Natural killer cell (primary cell): ENCODE data around the gene CLASP1. TPM values are rescaled to one million over a fixed set of nuclear protein-coding genes. Genes with fewer than 3 reads are reported as not detected.
"Not testable (repeated sequence)": the region's sequence is repeated elsewhere in the genome, so short reads cannot be mapped to it uniquely, and the experiment has no call there.

Experiments used
- ATAC-seq, 3 donors: fragments of 150-1000 bp in 2 of 3; fragments of 200-7000 bp in 1 of 3; cut with Tn5 transposase; 1 replicate in 1 of 3; 2 replicates in 2 of 3; pipeline ENCODE4 v1.10.0; 2021; ENCODE audit warnings: mild to moderate bottlenecking in 2 of 3, moderate library complexity in 2 of 3
- DNase-seq, 2 donors: peaks; one replicate each; pipeline versions ENCODE4 v3.0.0 to v3.0.0-alpha.2; 2013 to 2021; ENCODE audit warnings: mixed read lengths in 1 of 2
- H3K27ac ChIP-seq: one replicate; pipeline ENCODE4 v1.5.1; 2013; ENCODE audit warnings: mild to moderate bottlenecking, low read length
- H3K27me3 ChIP-seq: one replicate; pipeline ENCODE4 v1.6.1; 2013; ENCODE audit warnings: low read length; ENCODE audit not compliant: control insufficient read depth, insufficient read depth
- H3K36me3 ChIP-seq: one replicate; pipeline ENCODE4 v1.6.1; 2013; ENCODE audit warnings: low read length; ENCODE audit not compliant: control insufficient read depth, insufficient read depth
- H3K4me1 ChIP-seq: one replicate; pipeline ENCODE4 v1.6.1; 2013; ENCODE audit warnings: low read length; ENCODE audit not compliant: control insufficient read depth, insufficient read depth
- H3K4me3 ChIP-seq: one replicate; pipeline ENCODE4 v1.5.1; 2013; ENCODE audit warnings: low read length
- H3K9me3 ChIP-seq: one replicate; pipeline ENCODE4 v1.6.1; 2013; ENCODE audit warnings: low read length; ENCODE audit not compliant: control insufficient read depth, insufficient read depth
- H3K27ac Mint-ChIP-seq, 2 donors: one replicate each; pipeline ENCODE4 v1.8.0; 2022; ENCODE audit warnings: mild to moderate bottlenecking in 2 of 2, mixed read lengths in 2 of 2, moderate library complexity in 1 of 2
- H3K27me3 Mint-ChIP-seq, 2 donors: one replicate each; pipeline ENCODE4 v1.8.0; 2022; ENCODE audit warnings: low read depth in 2 of 2, mixed read lengths in 2 of 2
- H3K36me3 Mint-ChIP-seq: one replicate; pipeline ENCODE4 v1.8.0; 2022; ENCODE audit warnings: mixed read lengths
- H3K4me1 Mint-ChIP-seq, 2 donors: one replicate each; pipeline ENCODE4 v1.8.0; 2022; ENCODE audit warnings: mixed read lengths in 2 of 2
- H3K4me3 Mint-ChIP-seq: one replicate; pipeline ENCODE4 v1.8.0; 2022; ENCODE audit warnings: mild to moderate bottlenecking, moderate library complexity, mixed read lengths
- H3K9me3 Mint-ChIP-seq, 2 donors: one replicate each; pipeline ENCODE4 v1.8.0; 2022; ENCODE audit warnings: mixed read lengths in 2 of 2
- WGBS: methylation state at CpG from one replicate; pipeline ENCODE4 v1.1.7; 2013; ENCODE audit warnings: missing lambda C conversion rate; ENCODE audit not compliant: insufficient coverage; 5-methylcytosine and 5-hydroxymethylcytosine counted together
- intact Hi-C: fragments of 100-400 bp; cut with micrococcal nuclease; formaldehyde crosslinking; loops from one replicate; pipeline ENCODE4 v1.14.2; 2022
- total RNA-seq, 4 donors: library from RNA; stranded (reverse); fragments of 120-200 nt in 1 of 4; gene quantifications; one replicate each; pipeline versions ENCODE4 v1.2.3 to v1.2.4, GENCODE V29; 2013 to 2022
- TF ChIP-seq, protein P1 (sequence below): fragments of 200-600 bp; IDR thresholded peaks from one replicate; pipeline ENCODE4 v1.8.0; 2022; ENCODE audit warnings: antibody characterized with exemption

The CLASP1 gene
- total RNA-seq, 3 donors from 2014 or later (not counting 1 experiment from before 2014, with no cell fraction given), result 125 to 142 (median 127) TPM

- ATAC-seq (no peak), DNase-seq (no peak)
- no peak overlapping the region for H3K4me3 Mint-ChIP-seq
- H3K4me1 ChIP-seq, result peaks cover 7% of the 10 kb centered on the region
- 95% methylated on average over 19 of the region's 19 CpGs for WGBS
- no peak overlapping the region for H3K27ac ChIP-seq
- H3K36me3 ChIP-seq, result no peaks in the 10 kb centered on the region
- peaks cover 21% of the 10 kb centered on the region for H3K9me3 ChIP-seq
- peaks cover 9 to 12% of the 10 kb centered on the region in 2 donors for H3K9me3 Mint-ChIP-seq
- H3K36me3 Mint-ChIP-seq, result peaks cover 9% of the 10 kb centered on the region
- intact Hi-C loops, result no loop called here
- H3K27me3 Mint-ChIP-seq, result no peaks in the 10 kb centered on the region
- no peak overlapping the region for H3K27ac Mint-ChIP-seq
- no peak overlapping the region for H3K4me3 ChIP-seq
- TF ChIP-seq, protein P1, sequence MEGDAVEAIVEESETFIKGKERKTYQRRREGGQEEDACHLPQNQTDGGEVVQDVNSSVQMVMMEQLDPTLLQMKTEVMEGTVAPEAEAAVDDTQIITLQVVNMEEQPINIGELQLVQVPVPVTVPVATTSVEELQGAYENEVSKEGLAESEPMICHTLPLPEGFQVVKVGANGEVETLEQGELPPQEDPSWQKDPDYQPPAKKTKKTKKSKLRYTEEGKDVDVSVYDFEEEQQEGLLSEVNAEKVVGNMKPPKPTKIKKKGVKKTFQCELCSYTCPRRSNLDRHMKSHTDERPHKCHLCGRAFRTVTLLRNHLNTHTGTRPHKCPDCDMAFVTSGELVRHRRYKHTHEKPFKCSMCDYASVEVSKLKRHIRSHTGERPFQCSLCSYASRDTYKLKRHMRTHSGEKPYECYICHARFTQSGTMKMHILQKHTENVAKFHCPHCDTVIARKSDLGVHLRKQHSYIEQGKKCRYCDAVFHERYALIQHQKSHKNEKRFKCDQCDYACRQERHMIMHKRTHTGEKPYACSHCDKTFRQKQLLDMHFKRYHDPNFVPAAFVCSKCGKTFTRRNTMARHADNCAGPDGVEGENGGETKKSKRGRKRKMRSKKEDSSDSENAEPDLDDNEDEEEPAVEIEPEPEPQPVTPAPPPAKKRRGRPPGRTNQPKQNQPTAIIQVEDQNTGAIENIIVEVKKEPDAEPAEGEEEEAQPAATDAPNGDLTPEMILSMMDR, result no peak
- H3K4me1 Mint-ChIP-seq, result peaks cover 5 to 6% of the 10 kb centered on the region in 2 donors
- no peaks in the 10 kb centered on the region for H3K27me3 ChIP-seq
These were observed 37.0 kb upstream of the CLASP1 start for GRCh38 chr2:121686218-121686617.

DNA sequence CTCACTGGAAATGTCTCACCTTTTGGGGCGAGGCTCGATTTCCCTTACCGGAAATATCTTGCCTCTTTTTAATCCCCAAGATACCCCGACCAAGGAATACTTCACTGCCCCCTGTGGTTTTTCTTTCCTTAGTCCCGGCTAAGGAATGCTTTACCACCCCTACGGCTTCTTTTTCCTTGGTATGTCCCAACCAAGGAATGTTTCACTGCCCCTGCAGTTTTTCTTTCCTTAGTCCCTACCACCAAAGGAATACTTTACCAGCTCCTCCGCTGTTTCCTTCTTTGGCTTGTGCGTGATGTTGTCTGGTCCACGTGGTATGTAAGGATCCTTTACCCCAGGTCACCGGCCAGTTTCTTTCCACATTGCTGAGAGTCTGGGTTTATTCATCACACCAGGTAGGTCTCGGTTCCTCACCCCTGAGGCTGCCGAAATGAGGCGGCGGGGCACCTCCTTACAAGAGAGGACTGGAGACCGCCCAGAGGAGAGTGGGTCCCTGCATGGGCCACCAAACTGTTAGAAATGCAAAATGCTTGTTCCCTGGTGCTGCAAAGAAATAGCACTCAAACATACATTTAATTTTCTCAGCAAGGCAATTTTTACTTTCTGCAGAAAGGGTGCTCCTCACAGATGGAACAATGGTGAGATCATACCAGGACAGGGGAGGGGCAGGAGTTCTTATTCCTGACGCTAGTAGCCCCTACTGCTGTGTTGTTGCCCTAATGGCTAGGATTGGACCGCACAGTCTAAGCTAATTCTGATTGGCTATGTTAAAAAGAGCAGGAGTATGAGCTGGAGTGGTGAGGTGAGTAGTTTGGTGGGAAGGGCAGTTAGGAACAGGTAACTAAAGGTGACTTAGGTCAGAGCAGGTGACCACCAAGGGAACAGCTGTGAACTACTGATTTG, 33.4 kb upstream of the CLASP1 start:
- Histone ChIP-seq H3K27ac (no peak overlapping the region), H3K36me3 (no peaks in the 10 kb centered on the region), H3K9me3 (peaks cover 21% of the 10 kb centered on the region), H3K4me1 (no peaks in the 10 kb centered on the region), H3K4me3 (no peak overlapping the region), H3K27me3 (no peaks in the 10 kb centered on the region)
- Mint-ChIP-seq H3K27me3 (no peaks in the 10 kb centered on the region), H3K9me3 (peaks cover 9 to 12% of the 10 kb centered on the region in 2 donors), H3K36me3 (peaks cover 12% of the 10 kb centered on the region), H3K4me3 (no peak overlapping the region), H3K4me1 (no peaks in the 10 kb centered on the region), H3K27ac (no peak overlapping the region)
- TF ChIP-seq, protein P1, result no peak
- DNase-seq, result no peak
- ATAC-seq, result no peak
- intact Hi-C loops, result no loop called here
- 93% methylated on average over 17 of the region's 17 CpGs for WGBS

GRCh38 chr2:121677855-121678254, 28.6 kb upstream of the CLASP1 start:
- DNase-seq (no peak), ATAC-seq (no peak)
- Mint-ChIP-seq H3K9me3 (peaks cover 6 to 17% of the 10 kb centered on the region in 2 donors), H3K27ac (no peak overlapping the region), H3K4me1 (no peaks in the 10 kb centered on the region), H3K4me3 (no peak overlapping the region), H3K27me3 (no peaks in the 10 kb centered on the region), H3K36me3 (peaks cover 7% of the 10 kb centered on the region)
- no peak overlapping the region for H3K4me3 ChIP-seq
- intact Hi-C loops, result no loop called here
- no peak overlapping the region for H3K27ac ChIP-seq
- no peaks in the 10 kb centered on the region for H3K27me3 ChIP-seq
- TF ChIP-seq, protein P1, result no peak
- H3K36me3 ChIP-seq, result no peaks in the 10 kb centered on the region
- no peaks in the 10 kb centered on the region for H3K4me1 ChIP-seq
- peaks cover 17% of the 10 kb centered on the region for H3K9me3 ChIP-seq

DNA sequence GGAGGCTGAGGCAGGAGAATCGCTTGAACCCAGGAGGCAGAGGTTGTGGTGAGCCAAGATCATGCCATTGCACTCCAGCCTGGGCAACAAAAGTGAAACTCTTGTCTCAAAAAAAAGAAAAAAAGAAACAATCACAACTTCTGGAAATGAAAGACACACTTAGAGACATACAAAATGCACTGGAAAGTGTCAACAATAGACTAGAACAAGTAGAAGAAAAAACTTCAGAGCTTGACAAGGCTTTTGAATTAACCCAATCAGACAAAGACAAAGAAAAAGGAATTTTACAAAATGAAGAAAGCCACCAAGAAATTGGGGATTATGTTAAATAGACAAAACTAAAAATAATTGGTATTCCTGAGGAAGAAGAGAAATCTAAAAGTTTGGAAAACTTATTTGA, 22.4 kb upstream of the CLASP1 start:
- ATAC-seq, H3K4me3 ChIP-seq, H3K27me3 Mint-ChIP-seq, H3K27ac Mint-ChIP-seq, DNase-seq, intact Hi-C loops, H3K27ac ChIP-seq, H3K27me3 ChIP-seq, H3K4me1 ChIP-seq, H3K36me3 ChIP-seq, H3K4me1 Mint-ChIP-seq, H3K4me3 Mint-ChIP-seq: not testable (repeated sequence)
- Mint-ChIP-seq H3K9me3 (peaks cover 5 to 16% of the 10 kb centered on the region in 2 donors), H3K36me3 (peaks cover 10% of the 10 kb centered on the region)
- peaks cover 17% of the 10 kb centered on the region for H3K9me3 ChIP-seq
- no CpG with 5 or more reads among the region's 1 CpG for WGBS
